Glutamatergic neuron (in vitro differentiated cells): ENCODE results near the gene ATP13A4. TPM values are rescaled to one million over a fixed set of nuclear protein-coding genes. Genes with fewer than 3 reads are reported as not detected.
A peak's percentile ranks its signal among the peaks of the same experiment; 100 is the strongest.

Experiments used
- DNase-seq: peaks from one replicate; pipeline ENCODE4 v3.0.0; 2022
- H3K27ac Mint-ChIP-seq: one replicate; pipeline ENCODE4 v1.8.0; 2020; ENCODE audit warnings: mild to moderate bottlenecking, mixed read lengths, inconsistent platforms; ENCODE audit not compliant: unreplicated experiment
- H3K27me3 Mint-ChIP-seq: one replicate; pipeline ENCODE4 v1.8.0; 2020; ENCODE audit warnings: mild to moderate bottlenecking, moderate library complexity, mixed read lengths, inconsistent platforms; ENCODE audit not compliant: unreplicated experiment
- H3K36me3 Mint-ChIP-seq: one replicate; pipeline ENCODE4 v1.8.0; 2020; ENCODE audit warnings: mild to moderate bottlenecking, mixed read lengths, inconsistent platforms; ENCODE audit not compliant: unreplicated experiment
- H3K4me1 Mint-ChIP-seq: one replicate; pipeline ENCODE4 v1.8.0; 2020; ENCODE audit warnings: mild to moderate bottlenecking, low read depth, mixed read lengths, inconsistent platforms; ENCODE audit not compliant: unreplicated experiment
- H3K4me3 Mint-ChIP-seq: one replicate; pipeline ENCODE4 v1.8.0; 2020; ENCODE audit warnings: mild to moderate bottlenecking, mixed read lengths, inconsistent platforms; ENCODE audit not compliant: unreplicated experiment
- H3K9me3 Mint-ChIP-seq: one replicate; pipeline ENCODE4 v1.8.0; 2020; ENCODE audit warnings: mild to moderate bottlenecking, moderate library complexity, mixed read lengths, inconsistent platforms; ENCODE audit not compliant: unreplicated experiment
- CTCF ChIP-seq: fragments of 200-600 bp; sonication (generic); IDR thresholded peaks from one replicate; pipeline ENCODE4 v1.5.0; 2021; ENCODE audit not compliant: partially characterized antibody, unreplicated experiment
- total RNA-seq: library from RNA; stranded (reverse); fragmentation: NEBNext Ultra II Directional; extraction: Animal tissue kit (Norgen Biotek cat#: 25700); gene quantifications from one replicate; pipeline ENCODE4 v1.2.1, GENCODE V29; 2021; ENCODE audit not compliant: unreplicated experiment

Gene ATP13A4
- total RNA-seq, 1 donor from 2014 or later: 0.93 TPM

DNA sequence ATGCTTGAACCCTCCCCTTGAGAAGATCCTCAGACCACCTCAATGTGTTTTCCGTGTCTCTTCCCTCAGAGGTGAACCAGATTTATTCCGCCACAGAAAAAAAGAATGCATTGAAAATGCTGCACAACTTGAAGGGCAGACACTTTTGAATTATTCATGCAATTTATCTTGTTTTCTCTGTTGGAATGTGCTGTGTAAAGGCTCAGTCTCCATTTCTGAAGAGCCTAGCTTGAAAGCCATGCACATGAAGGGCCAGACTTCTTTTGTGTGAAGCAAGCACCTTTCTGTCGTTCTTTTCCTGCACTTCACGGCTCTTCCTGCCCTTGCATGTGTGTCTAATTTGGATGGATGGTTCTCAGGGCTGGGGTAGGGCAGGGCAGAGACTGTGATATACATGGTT lies 97.2 kb downstream of the ATP13A4 start:
- H3K4me3 Mint-ChIP-seq: no peak overlapping the region

DNA sequence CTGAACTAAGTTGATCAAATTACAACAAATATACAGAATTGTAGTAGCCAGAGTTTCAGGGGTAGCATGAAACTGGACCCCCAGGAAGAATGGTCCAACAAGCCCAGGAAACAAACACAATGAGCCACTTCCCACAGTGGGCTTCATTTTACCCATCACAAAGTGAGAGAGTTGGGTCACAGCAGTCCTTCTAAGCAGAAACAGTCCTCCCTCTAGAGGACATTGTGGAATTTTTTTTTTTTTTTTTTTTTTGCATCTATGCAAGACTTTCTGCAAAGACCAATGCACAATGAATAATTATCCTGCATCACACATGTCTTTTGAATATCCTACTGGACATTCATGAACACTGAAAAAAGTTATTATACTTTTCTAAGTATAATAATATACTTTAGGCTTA lies 102.4 kb downstream of the ATP13A4 start:
- no peak for DNase-seq
- Mint-ChIP-seq H3K4me3 (no peak overlapping the region), H3K4me1 (peaks cover 7% of the 10 kb centered on the region), H3K27me3 (no peaks in the 10 kb centered on the region), H3K9me3 (no peaks in the 10 kb centered on the region), H3K27ac (no peak overlapping the region), H3K36me3 (no peaks in the 10 kb centered on the region)
- TF ChIP-seq CTCF: peak; percentile 67

More for the DNA sequence above, 97.2 kb downstream of the ATP13A4 start:
- peaks cover 3% of the 10 kb centered on the region for H3K36me3 Mint-ChIP-seq
- DNase-seq: no peak
- no peak for TF ChIP-seq CTCF
- H3K27ac Mint-ChIP-seq: no peak overlapping the region
- peaks cover 3% of the 10 kb centered on the region for H3K27me3 Mint-ChIP-seq
- no peaks in the 10 kb centered on the region for H3K4me1 Mint-ChIP-seq
- no peaks in the 10 kb centered on the region for H3K9me3 Mint-ChIP-seq

- H3K4me1 Mint-ChIP-seq: peaks cover 7% of the 10 kb centered on the region
- no peak for TF ChIP-seq CTCF
- no peaks in the 10 kb centered on the region for H3K36me3 Mint-ChIP-seq
- H3K9me3 Mint-ChIP-seq: no peaks in the 10 kb centered on the region
- no peak for DNase-seq
- no peak overlapping the region for H3K4me3 Mint-ChIP-seq
- H3K27me3 Mint-ChIP-seq: no peaks in the 10 kb centered on the region
- no peak overlapping the region for H3K27ac Mint-ChIP-seq
Observed at GRCh38 chr3:193451902-193452301, 102.8 kb downstream of the ATP13A4 start.

- no peak for TF ChIP-seq CTCF
- DNase-seq: no peak
- Mint-ChIP-seq H3K9me3 (no peaks in the 10 kb centered on the region), H3K27me3 (no peaks in the 10 kb centered on the region), H3K36me3 (no peaks in the 10 kb centered on the region), H3K27ac (no peak overlapping the region), H3K4me1 (peaks cover 9% of the 10 kb centered on the region), H3K4me3 (no peak overlapping the region)
Observed at GRCh38 chr3:193446965-193447602, 107.6 kb downstream of the ATP13A4 start.

DNA sequence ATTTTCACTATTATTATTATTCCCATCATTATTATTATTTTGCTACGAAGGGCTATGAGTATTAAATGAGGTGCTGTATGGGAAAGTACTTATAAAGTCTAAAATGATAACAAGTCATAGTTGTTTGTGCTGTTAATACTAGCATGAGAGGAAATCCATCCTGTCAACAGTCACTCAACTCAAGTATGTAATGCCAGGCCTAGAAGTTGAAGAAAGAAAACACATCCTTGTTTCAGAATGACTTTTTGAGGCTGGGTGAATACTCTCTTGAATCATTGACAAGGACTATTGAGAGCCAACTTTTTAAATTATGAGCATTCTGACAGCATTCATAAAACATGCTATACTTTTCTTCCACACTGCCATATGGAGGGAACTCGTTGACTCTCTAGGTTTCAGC lies 115.3 kb downstream of the ATP13A4 start:
- H3K27me3 Mint-ChIP-seq: no peaks in the 10 kb centered on the region
- no peak for DNase-seq
- peaks cover 1% of the 10 kb centered on the region for H3K4me1 Mint-ChIP-seq
- no peak overlapping the region for H3K27ac Mint-ChIP-seq
- no peak for TF ChIP-seq CTCF
- no peaks in the 10 kb centered on the region for H3K36me3 Mint-ChIP-seq
- no peak overlapping the region for H3K4me3 Mint-ChIP-seq
- H3K9me3 Mint-ChIP-seq: peaks cover 1% of the 10 kb centered on the region
